AG09309 (cell line): ENCODE measurements around the gene S100A16.

Experiments
- DNase-seq: peaks from one replicate; pipeline ENCODE4 v3.0.0-alpha.2; 2010; ENCODE audit warnings: low read depth
- H3K4me3 ChIP-seq: 2 replicates; pipeline ENCODE4 v1.5.1; 2011; ENCODE audit warnings: mild to moderate bottlenecking, low read depth, low read length, moderate library complexity; ENCODE audit not compliant: control insufficient read depth
- CTCF ChIP-seq: IDR thresholded peaks from 2 replicates; pipeline ENCODE4 v1.5.1; 2011; ENCODE audit warnings: mild to moderate bottlenecking, low read depth, low read length, inconsistent platforms; ENCODE audit not compliant: insufficient read depth, control insufficient read depth; ENCODE audit errors: missing control alignments

Gene S100A16, protein sequence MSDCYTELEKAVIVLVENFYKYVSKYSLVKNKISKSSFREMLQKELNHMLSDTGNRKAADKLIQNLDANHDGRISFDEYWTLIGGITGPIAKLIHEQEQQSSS

DNA sequence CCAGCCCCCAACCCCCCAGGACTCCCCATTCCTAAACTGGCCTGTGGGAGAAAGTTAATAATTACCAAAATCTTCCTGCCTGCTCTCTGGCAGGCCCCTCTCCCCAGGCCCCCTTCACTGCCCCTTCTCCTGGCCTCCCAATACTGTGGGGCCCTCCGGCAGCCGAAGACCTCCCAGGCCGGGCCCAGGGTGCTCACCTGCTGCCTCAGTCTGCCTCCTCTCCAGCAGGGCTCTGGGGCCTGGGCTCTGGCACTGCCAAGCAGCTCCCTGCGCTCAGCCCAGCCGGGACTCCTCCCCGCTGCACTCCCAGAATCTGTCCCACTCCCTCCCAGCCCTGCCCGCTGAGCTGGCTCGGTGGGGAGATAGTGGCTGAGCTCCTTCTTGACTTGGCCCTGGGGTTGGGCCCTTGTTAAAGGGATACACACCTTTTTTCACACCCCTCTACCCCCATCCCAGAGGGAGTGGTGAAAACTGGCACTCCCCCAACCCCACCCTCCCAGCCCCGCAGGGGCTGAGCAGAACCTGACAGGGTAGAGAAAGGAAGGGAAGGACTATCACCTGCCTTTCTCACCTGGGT, at the start of gene S100A16:
Gene S100A16 (minus strand): TSS at position 383 of the 577 bp plus-strand sequence. CDS start 4,986 bp downstream, outside the sequence.
- H3K4me3 ChIP-seq: peak within 1 kb of the TSS; percentile 69
- no peak for TF ChIP-seq CTCF
- no peak for DNase-seq

DNA sequence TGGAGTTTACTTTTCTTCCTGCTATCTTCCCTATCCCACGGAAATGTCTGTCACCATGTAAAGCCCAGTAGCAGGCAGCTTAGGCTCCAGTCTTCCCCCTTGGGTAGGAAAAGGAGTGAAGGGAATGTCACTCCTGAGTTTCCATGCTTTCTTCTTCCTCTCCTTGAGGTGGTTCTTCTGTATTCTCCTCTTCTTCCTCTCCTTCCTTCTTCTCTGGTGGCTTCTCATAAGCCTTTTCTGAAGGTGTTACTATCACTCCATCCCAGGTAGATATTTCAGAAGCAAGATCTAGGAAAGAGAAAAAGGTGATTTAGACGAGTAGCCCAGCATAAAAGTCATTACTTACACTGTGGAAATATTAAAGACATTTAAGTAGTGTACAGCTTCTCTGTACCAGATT, 49.3 kb upstream of the S100A16 start:
- DNase-seq: no peak
- no peak for TF ChIP-seq CTCF
- no peak overlapping the region for H3K4me3 ChIP-seq

DNA sequence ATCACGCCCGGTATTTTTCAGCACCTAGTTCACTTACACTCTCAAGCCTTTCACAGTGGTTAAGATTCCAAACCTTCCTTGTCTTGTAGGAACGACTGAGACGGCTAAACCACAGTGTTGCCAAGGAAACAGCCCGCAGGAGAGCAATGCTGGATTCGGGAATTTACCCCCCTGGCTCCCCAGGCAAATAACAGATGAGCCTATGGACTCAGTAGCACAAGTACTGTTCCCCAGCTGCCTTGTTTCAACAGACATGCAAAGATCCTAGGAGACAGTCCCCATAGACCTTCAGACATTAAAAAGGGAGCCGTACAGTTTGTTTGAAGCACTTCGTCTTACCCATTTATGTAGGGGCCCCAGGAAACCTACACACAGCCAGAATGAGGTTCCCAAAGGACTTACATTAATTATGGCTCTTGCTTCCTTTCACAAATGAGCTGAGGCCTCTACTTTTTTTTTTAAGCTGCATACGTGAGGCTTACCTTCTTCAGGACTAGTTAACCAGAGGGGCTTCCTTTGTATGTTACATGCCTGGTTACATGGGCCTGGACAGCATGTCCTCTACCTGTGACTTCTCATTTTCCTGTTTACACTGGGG, 48.3 kb upstream of the S100A16 start:
- no peak for DNase-seq
- no peak overlapping the region for H3K4me3 ChIP-seq
- no peak for TF ChIP-seq CTCF

DNA sequence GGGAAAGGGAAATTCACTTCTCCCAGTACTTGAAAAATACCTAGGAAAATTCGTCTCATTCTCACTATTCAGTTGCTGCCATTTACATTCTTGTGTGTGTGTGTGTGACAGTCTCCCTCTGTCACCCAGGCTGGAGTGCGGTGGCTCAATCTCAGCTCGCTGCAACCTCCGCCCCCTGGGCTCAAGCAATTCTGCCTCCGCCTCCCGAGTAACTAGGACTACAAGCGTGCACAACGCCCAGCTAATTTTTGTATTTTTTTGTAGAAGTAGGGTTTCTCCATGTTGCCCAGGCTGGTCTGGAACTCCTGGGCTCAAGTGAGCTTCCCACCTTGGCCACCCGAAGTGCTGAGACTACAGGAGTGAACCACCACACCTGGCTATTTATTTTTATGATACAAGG, 46.7 kb upstream of the S100A16 start:
- no peak for TF ChIP-seq CTCF
- DNase-seq: no peak
- H3K4me3 ChIP-seq: peak overlapping the region; percentile 96

GRCh38 chr1:153659175-153659534, 46.2 kb upstream of the S100A16 start:
- DNase-seq: no peak
- TF ChIP-seq CTCF: no peak
- peak overlapping the region; percentile 96 for H3K4me3 ChIP-seq

GRCh38 chr1:153658400-153659174, 45.6 kb upstream of the S100A16 start, which contains the start of gene SNAPIN:
Gene SNAPIN (plus strand): TSS chr1:153658703. CDS start chr1:153658744, 41 bp downstream.
- TF ChIP-seq CTCF: peak; percentile 4
- DNase-seq: no peak
- H3K4me3 ChIP-seq: peak within 1 kb of the TSS; percentile 96
